ENCODE data around the gene CNOT10.

CNOT10 gene

GRCh38 chr3:32818229-32818969 lies 133.4 kb downstream of the CNOT10 start:
- H3K27me3 ChIP-seq (ENCODE audit: control insufficient read depth, low read length) = peaks cover 13% of the 10 kb centered on the region
- no peak overlapping the region for H3K4me3 ChIP-seq (ENCODE audit: low read length)
- H4K20me1 ChIP-seq (ENCODE audit: control insufficient read depth, insufficient read depth, low read depth, low read length) = no peaks in the 10 kb centered on the region
- no peak for TF ChIP-seq CTCF (IDR thresholded peaks at IDR 0.05; ENCODE audit: low read depth, low read length, poor library complexity, severe bottlenecking)
- no peak for TF ChIP-seq EZH2phosphoT487 (IDR thresholded peaks at IDR 0.05; ENCODE audit: borderline replicate concordance, low read length)
- no peak overlapping the region for H3K27ac ChIP-seq (ENCODE audit: low read depth, low read length)
- H3K9me3 ChIP-seq (ENCODE audit: control insufficient read depth, insufficient read depth, low read length) = no peaks in the 10 kb centered on the region
- no peaks in the 10 kb centered on the region for H3F3A ChIP-seq (ENCODE audit: control insufficient read depth, insufficient read depth)
- H3K9me2 ChIP-seq (replicated peaks; ENCODE audit: control insufficient read depth, low read length) = no peaks in the 10 kb centered on the region
- no peaks in the 10 kb centered on the region for H3K36me3 ChIP-seq (ENCODE audit: control insufficient read depth, low read length)
- no peaks in the 10 kb centered on the region for H3K79me2 ChIP-seq (ENCODE audit: control insufficient read depth, low read length)
- no peaks in the 10 kb centered on the region for H3K4me1 ChIP-seq (ENCODE audit: control insufficient read depth, low read length)
- no peak overlapping the region for H3K4me2 ChIP-seq (ENCODE audit: low read length)

- Histone ChIP-seq H3K27ac (ENCODE audit: low read depth, low read length) (no peak overlapping the region), H3K9me3 (ENCODE audit: control insufficient read depth, insufficient read depth, low read length) (no peaks in the 10 kb centered on the region), H3K36me3 (ENCODE audit: control insufficient read depth, low read length) (no peaks in the 10 kb centered on the region), H3K4me2 (ENCODE audit: low read length) (no peak overlapping the region), H3K4me3 (ENCODE audit: low read length) (no peak overlapping the region), H4K20me1 (ENCODE audit: control insufficient read depth, insufficient read depth, low read depth, low read length) (no peaks in the 10 kb centered on the region), H3K4me1 (ENCODE audit: control insufficient read depth, low read length) (no peaks in the 10 kb centered on the region), H3K27me3 (ENCODE audit: control insufficient read depth, low read length) (peaks cover 13% of the 10 kb centered on the region), H3F3A (ENCODE audit: control insufficient read depth, insufficient read depth) (no peaks in the 10 kb centered on the region), H3K9me2 (replicated peaks; ENCODE audit: control insufficient read depth, low read length) (no peaks in the 10 kb centered on the region), H3K79me2 (ENCODE audit: control insufficient read depth, low read length) (no peaks in the 10 kb centered on the region)
- no peak for TF ChIP-seq CTCF (IDR thresholded peaks at IDR 0.05; ENCODE audit: low read depth, low read length, poor library complexity, severe bottlenecking)
- TF ChIP-seq EZH2phosphoT487 (IDR thresholded peaks at IDR 0.05; ENCODE audit: borderline replicate concordance, low read length) = no peak
Observed at GRCh38 chr3:32818970-32819511, 134.1 kb downstream of the CNOT10 start.

GRCh38 chr3:32819551-32820348 lies 134.8 kb downstream of the CNOT10 start:
- Histone ChIP-seq H3K36me3 (ENCODE audit: control insufficient read depth, low read length) (no peaks in the 10 kb centered on the region), H3K4me3 (ENCODE audit: low read length) (no peak overlapping the region), H3K27me3 (ENCODE audit: control insufficient read depth, low read length) (peaks cover 13% of the 10 kb centered on the region), H3K79me2 (ENCODE audit: control insufficient read depth, low read length) (no peaks in the 10 kb centered on the region), H3F3A (ENCODE audit: control insufficient read depth, insufficient read depth) (no peaks in the 10 kb centered on the region), H3K4me1 (ENCODE audit: control insufficient read depth, low read length) (no peaks in the 10 kb centered on the region), H3K27ac (ENCODE audit: low read depth, low read length) (no peak overlapping the region), H3K4me2 (ENCODE audit: low read length) (no peak overlapping the region), H4K20me1 (ENCODE audit: control insufficient read depth, insufficient read depth, low read depth, low read length) (no peaks in the 10 kb centered on the region), H3K9me2 (replicated peaks; ENCODE audit: control insufficient read depth, low read length) (no peaks in the 10 kb centered on the region), H3K9me3 (ENCODE audit: control insufficient read depth, insufficient read depth, low read length) (no peaks in the 10 kb centered on the region)
- TF ChIP-seq CTCF (IDR thresholded peaks at IDR 0.05; ENCODE audit: low read depth, low read length, poor library complexity, severe bottlenecking) (no peak), EZH2phosphoT487 (IDR thresholded peaks at IDR 0.05; ENCODE audit: borderline replicate concordance, low read length) (no peak)

Data from DOHH2 (cell line).